Fibroblast of pulmonary artery (primary cell): ENCODE measurements around the gene PQBP1.

ENCODE experiments used
- DNase-seq: peaks from one replicate; pipeline ENCODE4 v3.0.0-alpha.2; 2010; ENCODE audit warnings: low read depth
- H3K4me3 ChIP-seq: replicated peaks from 2 replicates; pipeline ENCODE4 v1.5.1; 2011; ENCODE audit warnings: low read depth, mild to moderate bottlenecking, control low read depth, low read length, moderate library complexity
- TF ChIP-seq, protein P1 (sequence below): IDR thresholded peaks from 2 replicates; pipeline ENCODE4 v1.5.1; 2011; ENCODE audit warnings: mild to moderate bottlenecking, control low read depth, low read length, inconsistent platforms; ENCODE audit errors: missing control alignments

The PQBP1 gene

DNA sequence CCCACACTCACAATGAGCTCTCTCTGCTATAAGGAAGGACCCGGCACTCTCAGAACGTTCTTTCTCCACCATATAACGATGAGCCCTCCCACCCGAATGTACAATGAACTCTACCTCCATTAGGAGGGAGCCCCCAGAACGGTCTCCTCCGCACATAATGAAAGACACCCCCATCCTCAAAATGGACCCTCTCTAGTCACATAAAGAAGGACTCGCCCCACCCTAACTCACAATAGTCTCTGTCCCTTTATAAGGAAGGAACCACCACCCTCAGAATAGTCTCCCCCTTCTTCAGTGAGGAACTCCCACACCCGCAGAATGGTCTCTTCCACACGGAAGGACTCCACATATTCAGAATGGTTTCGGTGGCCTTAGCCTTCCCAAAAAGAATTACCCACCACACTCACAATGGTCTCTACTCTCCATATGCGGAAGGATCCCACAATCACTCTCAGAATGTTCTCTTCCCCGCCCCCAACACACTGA is 13.2 kb downstream of the PQBP1 start:
- TF ChIP-seq, protein P1, sequence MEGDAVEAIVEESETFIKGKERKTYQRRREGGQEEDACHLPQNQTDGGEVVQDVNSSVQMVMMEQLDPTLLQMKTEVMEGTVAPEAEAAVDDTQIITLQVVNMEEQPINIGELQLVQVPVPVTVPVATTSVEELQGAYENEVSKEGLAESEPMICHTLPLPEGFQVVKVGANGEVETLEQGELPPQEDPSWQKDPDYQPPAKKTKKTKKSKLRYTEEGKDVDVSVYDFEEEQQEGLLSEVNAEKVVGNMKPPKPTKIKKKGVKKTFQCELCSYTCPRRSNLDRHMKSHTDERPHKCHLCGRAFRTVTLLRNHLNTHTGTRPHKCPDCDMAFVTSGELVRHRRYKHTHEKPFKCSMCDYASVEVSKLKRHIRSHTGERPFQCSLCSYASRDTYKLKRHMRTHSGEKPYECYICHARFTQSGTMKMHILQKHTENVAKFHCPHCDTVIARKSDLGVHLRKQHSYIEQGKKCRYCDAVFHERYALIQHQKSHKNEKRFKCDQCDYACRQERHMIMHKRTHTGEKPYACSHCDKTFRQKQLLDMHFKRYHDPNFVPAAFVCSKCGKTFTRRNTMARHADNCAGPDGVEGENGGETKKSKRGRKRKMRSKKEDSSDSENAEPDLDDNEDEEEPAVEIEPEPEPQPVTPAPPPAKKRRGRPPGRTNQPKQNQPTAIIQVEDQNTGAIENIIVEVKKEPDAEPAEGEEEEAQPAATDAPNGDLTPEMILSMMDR, result no peak
- peak overlapping the region; percentile 81 for H3K4me3 ChIP-seq
- DNase-seq, result peak; percentile 28

DNA sequence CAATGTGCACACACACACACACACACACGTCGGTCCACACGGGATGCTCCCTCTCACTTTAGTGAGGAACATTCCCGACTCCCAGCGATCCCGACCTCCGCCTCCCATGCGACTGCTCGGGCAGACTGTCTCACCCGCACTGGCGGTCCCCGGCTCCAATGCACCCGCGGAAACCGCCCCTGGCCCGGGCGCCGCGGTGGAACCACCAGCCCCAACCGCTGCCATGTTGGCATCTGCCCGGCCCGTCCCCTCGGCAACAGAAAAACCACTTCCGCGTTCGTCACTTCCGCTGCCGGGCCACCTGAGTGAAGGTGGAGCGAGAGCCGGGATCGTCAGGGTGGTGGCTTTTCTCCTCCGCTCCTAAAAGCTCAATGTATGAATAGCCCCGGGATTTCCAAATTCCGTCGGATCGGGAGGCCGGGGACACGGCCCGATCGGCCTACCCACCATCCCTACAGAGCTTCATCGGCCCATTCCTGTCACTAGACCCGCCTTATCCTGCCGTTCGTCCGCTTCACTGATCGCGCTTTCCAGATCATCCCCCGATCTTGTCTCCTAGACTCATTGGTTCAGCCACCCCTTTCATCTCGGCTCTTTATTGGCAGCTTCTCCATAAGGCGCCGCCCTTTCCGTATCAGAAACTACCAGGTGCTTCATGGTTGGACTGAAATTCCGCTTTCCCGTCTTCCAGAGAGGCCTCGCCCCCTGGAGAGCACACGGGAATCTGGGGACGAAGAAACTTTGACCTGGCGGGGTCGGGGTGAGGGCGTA is 13.9 kb downstream of the PQBP1 start, which contains the start of gene SLC35A2:
Gene SLC35A2 (minus strand): TSS at position 235 of the 771 bp plus-strand sequence. CDS start 10 bp downstream, at position 225.
- peak; percentile 65 for DNase-seq
- TF ChIP-seq, protein P1, result no peak
- peak within 1 kb of the TSS; percentile 81 for H3K4me3 ChIP-seq

DNA sequence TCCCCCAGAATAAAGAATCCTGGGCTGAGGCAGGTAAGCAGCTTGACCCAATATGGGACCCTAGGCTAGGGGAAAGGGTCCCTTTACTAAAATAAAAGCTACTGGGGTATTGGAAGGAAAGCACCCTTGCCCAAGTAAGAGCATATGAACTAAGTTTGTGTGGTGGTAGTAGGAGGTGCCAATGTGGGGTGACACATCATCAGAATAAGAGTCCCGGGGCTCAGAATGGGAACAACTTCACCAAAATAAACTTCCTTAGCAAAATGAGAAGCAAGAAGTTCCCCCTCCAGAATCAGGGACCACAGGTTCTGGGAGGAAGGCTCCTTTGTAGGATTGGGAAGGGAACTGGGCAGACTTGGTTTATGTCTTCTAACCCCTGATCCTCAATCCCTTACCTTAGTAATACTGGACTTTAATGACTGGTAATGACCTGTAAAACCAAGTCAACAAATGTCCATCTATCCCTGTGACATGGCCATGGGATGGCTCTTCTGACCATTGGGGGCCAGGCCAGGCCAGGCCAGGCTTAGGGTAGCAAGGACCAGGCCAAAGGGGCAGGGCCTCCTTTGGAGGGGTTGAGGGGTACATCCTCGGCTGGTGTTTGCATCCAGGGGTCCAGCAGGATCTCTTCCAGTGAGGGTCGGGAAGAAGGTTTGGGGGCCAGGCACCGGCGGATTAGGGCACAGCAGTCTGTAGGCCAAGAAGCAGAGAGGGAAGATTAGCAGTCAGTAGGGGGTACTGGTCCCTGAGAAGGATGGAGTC is 16.1 kb downstream of the PQBP1 start:
- H3K4me3 ChIP-seq, result no peak overlapping the region
- TF ChIP-seq, protein P1, result no peak
- DNase-seq, result no peak

DNA sequence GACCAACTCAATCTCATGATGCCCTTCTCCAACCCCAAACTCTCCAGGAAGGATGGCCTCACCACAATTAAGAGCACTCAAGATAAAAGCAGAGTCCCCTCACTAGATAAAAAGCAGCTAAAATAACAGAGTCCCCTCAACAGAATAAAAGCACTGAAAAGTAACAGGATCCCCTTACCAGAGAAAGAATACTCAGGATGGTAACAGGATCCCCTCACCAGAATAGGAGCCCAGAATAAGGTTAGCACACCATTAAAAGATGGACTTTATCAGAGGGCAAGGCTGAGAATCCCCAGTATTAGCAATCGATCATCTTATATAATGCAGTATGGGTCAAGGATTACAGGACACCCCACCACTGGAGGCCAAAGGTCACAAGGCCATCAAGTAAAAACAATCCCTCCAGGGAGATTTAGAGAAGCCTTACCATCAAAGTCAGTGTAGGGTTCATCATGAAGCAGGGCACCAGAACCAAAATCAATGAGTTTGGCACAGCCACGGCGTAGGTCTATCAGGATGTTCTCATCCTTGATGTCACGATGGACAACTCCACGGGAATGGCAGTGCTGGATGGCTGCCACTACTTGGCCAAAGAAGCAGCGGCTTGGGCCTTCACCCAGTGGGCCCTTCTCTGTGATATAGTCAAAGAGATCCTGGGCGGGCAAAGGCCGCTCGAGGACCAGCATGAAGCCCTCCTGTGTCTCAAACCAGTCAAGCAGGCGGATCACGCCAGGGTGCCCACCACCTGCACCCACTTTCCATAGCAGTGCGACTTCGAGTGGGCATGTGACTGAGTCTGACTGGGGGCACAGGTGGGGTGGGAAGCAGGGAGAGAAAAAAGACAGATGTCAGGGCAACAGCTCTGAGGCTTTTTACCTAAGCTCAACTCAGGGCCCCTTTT is 17.1 kb downstream of the PQBP1 start:
- DNase-seq, result no peak
- H3K4me3 ChIP-seq, result no peak overlapping the region
- TF ChIP-seq, protein P1, result no peak

DNA sequence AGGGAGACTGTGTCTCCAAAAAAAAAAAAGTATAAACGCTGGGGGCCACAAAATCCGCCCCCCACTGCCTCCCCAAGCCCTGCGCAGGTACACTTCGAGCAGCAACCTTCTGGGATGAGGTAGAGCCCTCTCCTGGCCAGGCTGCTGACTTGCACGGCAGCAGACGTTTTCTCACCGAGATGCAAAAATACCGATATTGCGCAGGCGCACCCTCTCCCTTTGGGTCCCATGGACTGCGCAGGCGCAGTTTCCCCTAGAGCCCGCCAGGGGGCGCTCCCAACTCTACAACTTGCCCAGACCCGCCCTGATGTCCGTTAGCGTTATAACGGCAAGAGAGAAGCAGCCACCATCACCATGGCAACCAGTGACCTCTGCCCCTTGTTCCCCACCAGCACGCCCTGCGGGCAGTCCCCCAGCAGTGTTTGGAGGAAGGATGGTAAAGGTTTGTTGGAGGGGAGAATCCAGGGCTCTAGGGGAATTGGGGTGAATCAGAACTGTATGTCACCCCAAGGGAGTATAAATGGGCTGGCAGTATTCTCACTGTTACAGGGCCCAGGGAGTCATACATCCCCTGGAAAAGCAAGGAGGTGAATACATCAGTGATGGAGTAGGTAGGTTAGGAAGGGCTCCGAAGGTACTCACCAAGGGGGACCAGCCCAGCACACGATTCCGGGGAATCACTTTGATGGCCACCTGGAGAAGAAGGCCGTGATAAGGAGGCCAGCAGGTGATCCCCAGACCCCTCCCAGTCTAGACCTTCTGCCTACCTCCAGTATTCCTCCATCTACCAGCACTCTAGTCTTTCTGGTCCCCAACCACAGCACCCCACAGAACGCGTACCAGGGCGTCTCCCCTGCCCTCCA is 19.6 kb downstream of the PQBP1 start:
- TF ChIP-seq, protein P1, result peak; percentile 82
- H3K4me3 ChIP-seq, result peak overlapping the region; percentile 60
- DNase-seq, result peak; percentile 90

DNA sequence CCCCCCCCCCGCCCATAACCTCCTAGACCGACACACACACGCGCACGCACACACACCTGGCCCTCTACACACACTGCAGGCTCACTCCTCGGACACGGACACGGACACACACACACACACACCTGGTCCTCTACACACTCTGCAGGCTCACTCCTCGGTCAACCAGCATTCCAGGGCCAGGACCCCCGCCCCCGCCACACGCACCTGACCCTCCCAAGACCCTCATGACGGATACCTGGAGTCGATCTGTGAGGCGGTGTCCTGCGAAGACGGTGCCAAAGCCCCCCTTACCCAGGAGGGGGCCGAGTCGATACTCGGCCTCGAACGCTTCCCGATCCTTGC is 20.5 kb downstream of the PQBP1 start:
- DNase-seq, result no peak
- TF ChIP-seq, protein P1, result no peak

More for the DNA sequence above, 20.5 kb downstream of the PQBP1 start:
- peak overlapping the region; percentile 60 for H3K4me3 ChIP-seq
